HCT116 (cell line): ENCODE data around the gene KIF26A. TPM values are rescaled to one million over a fixed set of nuclear protein-coding genes. Genes with fewer than 3 reads are reported as not detected.

Experiments used
- ATAC-seq: fragments of 200-7000 bp; cut with Tn5 transposase; 2 replicates; pipeline ENCODE4 v1.9.1; 2020; ENCODE audit warnings: mild to moderate bottlenecking, moderate library complexity
- BruUV-seq: library from RNA; stranded (reverse); fragments of 400-500 nt; replicated peaks from 2 replicates; lab custom pipeline; 2021; lab: Mats Ljungman, UMichigan
- CTCF ChIA-PET: fragments of 300-600 bp; sonication (Branson Sonifier 250); formaldehyde crosslinking; loops from one replicate; lab custom pipeline; 2021; ENCODE audit warnings: antibody characterized with exemption; lab: Charles Lee
- POLR2A ChIA-PET: fragments of 300-600, 350-600 bp; sonication (Branson Sonifier 250); formaldehyde crosslinking; loops from one replicate; lab custom pipeline; 2021; ENCODE audit warnings: antibody characterized with exemption; lab: Charles Lee
- RAD21 ChIA-PET, 2 experiments: fragments of 300-600 bp; sonication (Branson Sonifier 250); formaldehyde crosslinking; loops; one replicate each; lab custom pipeline; 2023; ENCODE audit warnings: low total read pairs in 2 of 2; ENCODE audit not compliant: uncharacterized antibody in 2 of 2, unreplicated experiment in 2 of 2, low non-redundant PET in 1 of 2; lab: Charles Lee
- DNase-seq: peaks from one replicate; pipeline ENCODE4 v3.0.0-alpha.2; 2010; ENCODE audit warnings: low read depth, low spot score
- H2AFZ ChIP-seq: fragments of 200-600 bp; shearing (Covaris generic), sonication (generic); 2 replicates; pipeline ENCODE4 v1.6.1; 2017; ENCODE audit warnings: low read depth, mixed run types, mixed read lengths, antibody characterized with exemption, low read length; ENCODE audit not compliant: poor library complexity, severe bottlenecking
- H3K27ac ChIP-seq: 2 replicates; pipeline ENCODE4 v1.5.1; 2012; ENCODE audit warnings: low read depth, low read length
- H3K27me3 ChIP-seq: fragments of 200-600 bp; sonication (generic); 2 replicates; pipeline ENCODE4 v1.6.1; 2016; ENCODE audit warnings: mixed run types, low read length, mixed read lengths; ENCODE audit not compliant: insufficient read depth
- H3K36me3 ChIP-seq, 2 experiments: fragments of 200-500 bp in 1 of 2; fragments of 200-600 bp in 1 of 2; sonication (Bioruptor generic) in 1 of 2; sonication (generic) in 1 of 2; 2 replicates each; pipeline versions ENCODE4 v1.5.1 to v1.6.1; 2014 to 2016; ENCODE audit warnings: low read length in 2 of 2, inconsistent platforms in 1 of 2, mixed read lengths in 1 of 2, mixed run types in 1 of 2; ENCODE audit not compliant: insufficient read depth in 2 of 2, control insufficient read depth in 1 of 2
- H3K4me1 ChIP-seq, 2 experiments: fragments of 200-600 bp in 1 of 2; sonication (generic) in 1 of 2; 2 replicates each; pipeline versions ENCODE4 v1.5.1 to v1.6.1; 2012 to 2017; ENCODE audit warnings: low read length in 2 of 2, inconsistent platforms in 1 of 2, mild to moderate bottlenecking in 1 of 2, mixed read lengths in 1 of 2, mixed run types in 1 of 2, moderate library complexity in 1 of 2; ENCODE audit not compliant: insufficient read depth in 2 of 2, control insufficient read depth in 1 of 2
- H3K4me2 ChIP-seq: fragments of 200-600 bp; sonication (generic); 2 replicates; pipeline ENCODE4 v1.6.1; 2017; ENCODE audit warnings: mixed run types, low read length, mixed read lengths
- H3K4me3 ChIP-seq, 2 experiments: fragments of 200-600 bp in 1 of 2; sonication (generic) in 1 of 2; replicated peaks in 1 of 2; 2 replicates each; pipeline ENCODE4 v1.5.1; 2011 to 2016; ENCODE audit warnings: low read length in 2 of 2, control low read depth in 1 of 2, low read depth in 1 of 2, mild to moderate bottlenecking in 1 of 2, mixed read lengths in 1 of 2, mixed run types in 1 of 2
- H3K79me2 ChIP-seq: fragments of 200-600 bp; sonication (generic); 2 replicates; pipeline ENCODE4 v1.6.1; 2017; ENCODE audit warnings: mild to moderate bottlenecking, mixed run types, low read length, moderate library complexity, mixed read lengths; ENCODE audit not compliant: insufficient read depth
- H3K9ac ChIP-seq: fragments of 200-600 bp; sonication (generic); 2 replicates; pipeline ENCODE4 v1.6.1; 2016; ENCODE audit warnings: low read length, mixed read lengths
- H3K9me2 ChIP-seq: fragments of 200-600 bp; sonication (generic), shearing (Covaris generic); 2 replicates; pipeline ENCODE4 v1.6.1; 2017; ENCODE audit warnings: mixed run types, mild to moderate bottlenecking, moderate library complexity; ENCODE audit not compliant: insufficient read depth
- H3K9me3 ChIP-seq, 2 experiments: fragments of 200-500 bp in 1 of 2; fragments of 200-600 bp in 1 of 2; sonication (Bioruptor generic) in 1 of 2; sonication (generic) in 1 of 2; 2 replicates each; pipeline ENCODE4 v1.6.1; 2014 to 2017; ENCODE audit warnings: low read length in 2 of 2, mixed read lengths in 2 of 2, inconsistent platforms in 1 of 2, low read depth in 1 of 2, mild to moderate bottlenecking in 1 of 2, mixed run types in 1 of 2, moderate library complexity in 1 of 2; ENCODE audit not compliant: control insufficient read depth in 1 of 2, insufficient read depth in 1 of 2
- H4K20me1 ChIP-seq: fragments of 200-600 bp; sonication (generic), shearing (Covaris generic); 2 replicates; pipeline ENCODE4 v1.6.1; 2017; ENCODE audit warnings: mixed run types, mild to moderate bottlenecking, moderate library complexity; ENCODE audit not compliant: insufficient read depth
- CTCF ChIP-seq, 3 experiments: fragments of 200-600 bp in 1 of 3; sonication (generic) in 1 of 3; IDR thresholded peaks in 2 of 3; conservative IDR thresholded peaks in 1 of 3; 2 replicates each; pipeline ENCODE4 v1.5.1; 2012 to 2017; ENCODE audit warnings: low read depth in 2 of 3, low read length in 2 of 3, antibody characterized with exemption in 1 of 3, borderline replicate concordance in 1 of 3, control low read depth in 1 of 3, mild to moderate bottlenecking in 1 of 3, mixed read lengths in 1 of 3, mixed run types in 1 of 3, moderate library complexity in 1 of 3; ENCODE audit not compliant: insufficient read depth in 1 of 3
- ELF1 ChIP-seq: IDR thresholded peaks from 2 replicates; pipeline ENCODE4 v1.6.1; 2012; ENCODE audit warnings: low read depth, borderline replicate concordance
- EZH2 ChIP-seq: fragments of 200-600 bp; sonication (generic); IDR thresholded peaks from 2 replicates; pipeline ENCODE4 v1.6.1; 2017; ENCODE audit warnings: antibody characterized with exemption, mixed run types
- EZH2phosphoT487 ChIP-seq: fragments of 200-600 bp; IDR thresholded peaks from 2 replicates; pipeline ENCODE4 v1.6.1; 2018; ENCODE audit warnings: antibody characterized with exemption, borderline replicate concordance
- FOSL1 ChIP-seq: IDR thresholded peaks from 2 replicates; pipeline ENCODE4 v1.6.1; 2012; ENCODE audit warnings: low read depth
- JUND ChIP-seq: IDR thresholded peaks from 2 replicates; pipeline ENCODE4 v1.6.1; 2012
- MAX ChIP-seq: IDR thresholded peaks from 2 replicates; pipeline ENCODE4 v1.6.1; 2012
- POLR2AphosphoS5 ChIP-seq: IDR thresholded peaks from 2 replicates; pipeline ENCODE4 v1.6.1; 2011; ENCODE audit warnings: mild to moderate bottlenecking, low read depth, low read length, moderate library complexity
- REST ChIP-seq: IDR thresholded peaks from 2 replicates; pipeline ENCODE4 v1.6.1; 2012; ENCODE audit warnings: low read depth
- SIN3A ChIP-seq: IDR thresholded peaks from 2 replicates; pipeline ENCODE4 v1.6.1; 2012; ENCODE audit warnings: low read depth
- SP1 ChIP-seq: IDR thresholded peaks from 2 replicates; pipeline ENCODE4 v1.6.1; 2012; ENCODE audit warnings: low read depth
- SRF ChIP-seq: IDR thresholded peaks from 2 replicates; pipeline ENCODE4 v1.6.1; 2012; ENCODE audit warnings: low read depth
- YY1 ChIP-seq: IDR thresholded peaks from 2 replicates; pipeline ENCODE4 v1.6.1; 2011; ENCODE audit warnings: low read length, low read depth, moderate library complexity, mild to moderate bottlenecking; ENCODE audit not compliant: insufficient replicate concordance; ENCODE audit errors: extremely low read depth
- ZBTB33 ChIP-seq: IDR thresholded peaks from 2 replicates; pipeline ENCODE4 v1.6.1; 2011; ENCODE audit warnings: mild to moderate bottlenecking, low read length, moderate library complexity; ENCODE audit not compliant: insufficient replicate concordance; ENCODE audit errors: extremely low read depth
- intact Hi-C: fragments of 100-400 bp; cut with micrococcal nuclease; formaldehyde crosslinking; loops from 2 replicates; pipeline ENCODE4 v1.10.0; 2022
- total RNA-seq: library from RNA; stranded (reverse); gene quantifications from one replicate; pipeline ENCODE4 v1.2.1, GENCODE V29; 2021; ENCODE audit not compliant: unreplicated experiment

Gene KIF26A
- total RNA-seq, 1 experiment from 2014 or later = 10.2 TPM

GRCh38 chr14:104151566-104152245 is 13.3 kb downstream of the KIF26A start:
- no peaks in the 10 kb centered on the region; a peak in 1 of 4 replicates for H3K36me3 ChIP-seq
- H3K4me2 ChIP-seq = no peak overlapping the region
- ChIA-PET RAD21 (no interaction called here), POLR2A (no interaction called here), CTCF (no interaction called here)
- H3K9ac ChIP-seq = no peak overlapping the region
- intact Hi-C loops = no loop called here
- ATAC-seq (no peak), DNase-seq (no peak)
- BruUV-seq = no TSS peak
- no peak overlapping the region for H3K27ac ChIP-seq
- peaks cover 11 to 18% of the 10 kb centered on the region in 2 experiments for H3K4me1 ChIP-seq
- no peaks in the 10 kb centered on the region for H3K27me3 ChIP-seq
- H2AFZ ChIP-seq = no peak overlapping the region
- TF ChIP-seq EZH2 (no peak), EZH2phosphoT487 (no peak), SIN3A (no peak), ELF1 (no peak), FOSL1 (no peak), MAX (no peak), REST (no peak), POLR2AphosphoS5 (no peak), CTCF (IDR thresholded peaks at IDR 0.05 in 2 of 3, conservative IDR thresholded peaks at IDR 0.05 in 1 of 3; ENCODE audit: borderline replicate concordance in 1 of 3, insufficient read depth in 1 of 3, low read depth in 2 of 3, low read length in 2 of 3) (no peak), SP1 (no peak), YY1 (no peak), JUND (no peak), ZBTB33 (no peak), SRF (no peak)
- no peaks in the 10 kb centered on the region for H4K20me1 ChIP-seq
- no peaks in the 10 kb centered on the region for H3K9me3 ChIP-seq
- H3K4me3 ChIP-seq = no peak overlapping the region
- no peaks in the 10 kb centered on the region for H3K9me2 ChIP-seq
- H3K79me2 ChIP-seq = peaks cover 12% of the 10 kb centered on the region; the same call in 1 of the 2 replicates
